ENCODE results near the gene NUDT5.
"Not testable (repeated sequence)": the region's sequence is repeated elsewhere in the genome, so short reads cannot be mapped to it uniquely, and the experiment has no call there.

NUDT5 gene

GRCh38 chr10:12205082-12205481 lies 9.4 kb upstream of the NUDT5 start:
- DNase-seq (ENCODE audit: low read depth), result no peak

GRCh38 chr10:12202226-12202625 lies 6.5 kb upstream of the NUDT5 start:
- DNase-seq (ENCODE audit: low read depth), result no peak

GRCh38 chr10:12201543-12201942 lies 5.9 kb upstream of the NUDT5 start:
- DNase-seq (ENCODE audit: low read depth), result no peak

GRCh38 chr10:12200850-12201249 lies 5.2 kb upstream of the NUDT5 start:
- DNase-seq (ENCODE audit: low read depth), result no peak

- no peak for DNase-seq (ENCODE audit: low read depth)
These were observed 2.5 kb upstream of the NUDT5 start for GRCh38 chr10:12198156-12198555.

GRCh38 chr10:12196531-12197211 lies 980 bp upstream of the NUDT5 start:
- no peak for DNase-seq (ENCODE audit: low read depth)

- no peak for DNase-seq (ENCODE audit: low read depth)
These were observed 449 bp downstream of the NUDT5 start for GRCh38 chr10:12195281-12195602.

- DNase-seq (ENCODE audit: low read depth), result no peak
These were observed 879 bp downstream of the NUDT5 start for GRCh38 chr10:12194752-12195271.

- no peak for DNase-seq (ENCODE audit: low read depth)
These were observed 2.5 kb downstream of the NUDT5 start for GRCh38 chr10:12193193-12193592.

- DNase-seq (ENCODE audit: low read depth), result no peak
These were observed 4.0 kb downstream of the NUDT5 start for GRCh38 chr10:12191715-12192114.

GRCh38 chr10:12189426-12189825 lies 6.3 kb downstream of the NUDT5 start:
- DNase-seq (ENCODE audit: low read depth), result no peak

GRCh38 chr10:12188656-12189055 lies 7.0 kb downstream of the NUDT5 start:
- DNase-seq (ENCODE audit: low read depth), result no peak

GRCh38 chr10:12187321-12187905 lies 8.3 kb downstream of the NUDT5 start:
- DNase-seq (ENCODE audit: low read depth), result no peak

GRCh38 chr10:12186323-12186722 lies 9.4 kb downstream of the NUDT5 start:
- no peak for DNase-seq (ENCODE audit: low read depth)

GRCh38 chr10:12184165-12184564 lies 11.5 kb downstream of the NUDT5 start:
- DNase-seq (ENCODE audit: low read depth), result no peak

- DNase-seq (ENCODE audit: low read depth), result peak; percentile 56
These were observed 14.5 kb downstream of the NUDT5 start for GRCh38 chr10:12181065-12181775.

- DNase-seq (ENCODE audit: low read depth), result no peak
These were observed 15.3 kb downstream of the NUDT5 start for GRCh38 chr10:12180221-12180974.

- DNase-seq (ENCODE audit: low read depth), result no peak
These were observed 16.0 kb downstream of the NUDT5 start for GRCh38 chr10:12179606-12180170.

- no peak for DNase-seq (ENCODE audit: low read depth)
These were observed 18.0 kb downstream of the NUDT5 start for GRCh38 chr10:12177642-12178041.

GRCh38 chr10:12171512-12171911 lies 24.2 kb downstream of the NUDT5 start:
- DNase-seq (ENCODE audit: low read depth), result not testable (repeated sequence)

- DNase-seq (ENCODE audit: low read depth), result no peak
These were observed 29.5 kb downstream of the NUDT5 start for GRCh38 chr10:12165999-12166775.
